Lower leg skin (tissue), 4 donors: ENCODE results near the gene TBC1D13. TPM values are rescaled to one million over a fixed set of nuclear protein-coding genes. Genes with fewer than 3 reads are reported as not detected.

Experiments
- DNase-seq, 2 donors: peaks; one replicate each; pipeline ENCODE4 v3.0.0-alpha.2; 2019; ENCODE audit warnings: low spot score in 2 of 2
- H3K4me3 ChIP-seq: fragments of 200-600 bp; sonication (generic); 2 replicates; pipeline ENCODE4 v1.5.1; 2017; ENCODE audit warnings: mild to moderate bottlenecking, low read depth; ENCODE audit not compliant: poor library complexity, severe bottlenecking
- CTCF ChIP-seq, 3 donors: fragments of 450-650 bp; IDR thresholded peaks; one replicate each; pipeline ENCODE4 v1.5.1; 2016; ENCODE audit warnings: antibody characterized with exemption in 3 of 3, mild to moderate bottlenecking in 3 of 3, moderate library complexity in 2 of 3
- POLR2A ChIP-seq, 2 donors: fragments of 450-650 bp; IDR thresholded peaks; one replicate each; pipeline ENCODE4 v1.6.1; 2016 to 2017; ENCODE audit warnings: antibody characterized with exemption in 2 of 2, mild to moderate bottlenecking in 1 of 2, moderate library complexity in 1 of 2
- WGBS, 2 donors: methylation state at CpG; one replicate each; pipeline ENCODE4 v1.1.5; 2018; 5-methylcytosine and 5-hydroxymethylcytosine counted together
- intact Hi-C: fragments of 100-400 bp; cut with DNase I; formaldehyde crosslinking; loops from one replicate; pipeline ENCODE4 v1.15.0; 2023; ENCODE audit warnings: low total_unique reads
- total RNA-seq, 4 donors: library from RNA; depleted of rRNA; stranded (reverse); fragments of >200 nt; gene quantifications; one replicate each; pipeline ENCODE4 v1.1.0, GENCODE V29; 2016

The TBC1D13 gene, protein sequence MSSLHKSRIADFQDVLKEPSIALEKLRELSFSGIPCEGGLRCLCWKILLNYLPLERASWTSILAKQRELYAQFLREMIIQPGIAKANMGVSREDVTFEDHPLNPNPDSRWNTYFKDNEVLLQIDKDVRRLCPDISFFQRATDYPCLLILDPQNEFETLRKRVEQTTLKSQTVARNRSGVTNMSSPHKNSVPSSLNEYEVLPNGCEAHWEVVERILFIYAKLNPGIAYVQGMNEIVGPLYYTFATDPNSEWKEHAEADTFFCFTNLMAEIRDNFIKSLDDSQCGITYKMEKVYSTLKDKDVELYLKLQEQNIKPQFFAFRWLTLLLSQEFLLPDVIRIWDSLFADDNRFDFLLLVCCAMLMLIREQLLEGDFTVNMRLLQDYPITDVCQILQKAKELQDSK
- total RNA-seq = 10 to 100 TPM in 3 of 4 donors, 1 to 10 TPM in 1; 5.0 to 14.8 (median 12.8) TPM

GRCh38 chr9:128786681-128787601, at the start of gene TBC1D13:
TSS of gene TBC1D13 (plus strand) at chr9:128787253. CDS start at chr9:128787354, 101 bp downstream.
- 10 to 16% methylated on average over 27 to 46 of the region's 64 CpGs for WGBS, 2 donors
- DNase-seq = peak; percentile 82 to 98
- intact Hi-C loops = no loop called here
- TF ChIP-seq CTCF (IDR thresholded peaks at IDR 0.05) = peak in 1 of 3 donors; percentile 56
- TF ChIP-seq POLR2A (IDR thresholded peaks at IDR 0.05) = no peak
- peak within 1 kb of the TSS; percentile 71 for H3K4me3 ChIP-seq

DNA sequence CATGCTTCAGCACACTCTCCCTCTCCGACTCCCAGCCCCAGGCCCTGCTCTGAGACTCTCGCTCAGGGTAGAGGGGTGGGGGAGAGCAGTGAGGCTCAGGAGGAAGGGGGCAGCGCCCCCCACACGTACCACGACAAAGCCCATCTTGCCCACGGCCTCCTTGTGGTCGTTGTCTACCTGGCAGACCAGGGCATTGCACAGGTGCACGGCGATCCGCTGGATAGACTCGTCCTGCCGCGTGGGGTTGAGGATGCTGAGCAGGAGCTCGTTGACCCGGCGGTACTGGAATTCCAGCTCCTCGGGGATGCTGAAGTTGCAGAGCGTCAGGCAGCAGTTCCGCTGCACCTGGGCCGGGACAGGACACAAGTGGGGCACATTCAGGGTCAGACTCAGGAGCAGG, 44.7 kb upstream of the TBC1D13 start:
- TF ChIP-seq CTCF (IDR thresholded peaks at IDR 0.05) (no peak), POLR2A (IDR thresholded peaks at IDR 0.05) (no peak)
- no peak overlapping the region for H3K4me3 ChIP-seq
- DNase-seq = no peak
- 82 to 86% methylated on average over 20 of the region's 20 CpGs for WGBS, 2 donors
- intact Hi-C loops = no loop called here

- TF ChIP-seq POLR2A (IDR thresholded peaks at IDR 0.05) = no peak
- TF ChIP-seq CTCF (IDR thresholded peaks at IDR 0.05) = no peak
These were observed 43.6 kb upstream of the TBC1D13 start for GRCh38 chr9:128743421-128743820.

DNA sequence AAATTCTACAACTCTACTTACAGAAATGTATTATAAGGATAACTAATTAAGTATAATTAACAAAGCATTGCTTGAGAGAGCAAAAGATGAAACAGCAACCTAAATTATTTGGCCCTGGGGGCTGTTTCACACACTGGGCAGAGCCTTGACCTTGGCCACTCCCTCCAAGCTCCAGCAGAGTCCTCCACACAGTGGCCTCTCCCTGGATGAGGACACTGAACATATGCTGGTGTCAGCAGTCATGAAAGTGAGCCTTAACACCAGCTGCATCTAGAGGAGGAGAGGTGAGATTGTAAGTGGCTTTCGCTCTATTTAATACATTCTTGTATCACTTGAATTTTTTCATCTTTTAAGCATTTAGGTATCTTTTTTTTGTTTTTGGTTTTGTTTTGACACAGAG, 39.8 kb upstream of the TBC1D13 start:
- 90 to 94% methylated on average over 1 of the region's 1 CpG for WGBS, 2 donors
- no peak overlapping the region for H3K4me3 ChIP-seq
- TF ChIP-seq CTCF (IDR thresholded peaks at IDR 0.05) (no peak), POLR2A (IDR thresholded peaks at IDR 0.05) (no peak)
- no peak for DNase-seq
- intact Hi-C loops = no loop called here

More at GRCh38 chr9:128743421-128743820, 43.6 kb upstream of the TBC1D13 start:
- intact Hi-C loops = no loop called here
- WGBS, 2 donors = 86 to 96% methylated on average over 1 of the region's 1 CpG
- DNase-seq = no peak
- no peak overlapping the region for H3K4me3 ChIP-seq

GRCh38 chr9:128750926-128751595, 36.0 kb upstream of the TBC1D13 start:
- no peak for DNase-seq
- intact Hi-C loops = no loop called here

More at GRCh38 chr9:128750926-128751595, 36.0 kb upstream of the TBC1D13 start:
- TF ChIP-seq CTCF (IDR thresholded peaks at IDR 0.05) = no peak
- no peak for TF ChIP-seq POLR2A (IDR thresholded peaks at IDR 0.05)
- 89 to 92% methylated on average over 17 to 22 of the region's 22 CpGs for WGBS, 2 donors
- no peak overlapping the region for H3K4me3 ChIP-seq
